Hematopoietic multipotent progenitor cell treated with erythropoietin and hydrocortisone succinate and interleukin-3 and kit ligand, for 8 days (in vitro differentiated cells): ENCODE measurements around the gene ENOSF1.
"Not testable (repeated sequence)": the region's sequence is repeated elsewhere in the genome, so short reads cannot be mapped to it uniquely, and the experiment has no call there.

ENCODE experiments used
- DNase-seq: peaks from one replicate; pipeline ENCODE4 v3.0.0-alpha.2; 2015

Gene ENOSF1, protein sequence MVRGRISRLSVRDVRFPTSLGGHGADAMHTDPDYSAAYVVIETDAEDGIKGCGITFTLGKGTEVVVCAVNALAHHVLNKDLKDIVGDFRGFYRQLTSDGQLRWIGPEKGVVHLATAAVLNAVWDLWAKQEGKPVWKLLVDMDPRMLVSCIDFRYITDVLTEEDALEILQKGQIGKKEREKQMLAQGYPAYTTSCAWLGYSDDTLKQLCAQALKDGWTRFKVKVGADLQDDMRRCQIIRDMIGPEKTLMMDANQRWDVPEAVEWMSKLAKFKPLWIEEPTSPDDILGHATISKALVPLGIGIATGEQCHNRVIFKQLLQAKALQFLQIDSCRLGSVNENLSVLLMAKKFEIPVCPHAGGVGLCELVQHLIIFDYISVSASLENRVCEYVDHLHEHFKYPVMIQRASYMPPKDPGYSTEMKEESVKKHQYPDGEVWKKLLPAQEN

GRCh38 chr18:712401-713134 lies at the start of gene ENOSF1:
ENOSF1 (minus strand) TSS chr18:712630; CDS start chr18:712587, 43 bp downstream.
- peak; percentile 89 for DNase-seq

GRCh38 chr18:759864-760263 lies 47.4 kb upstream of the ENOSF1 start:
- DNase-seq, result not testable (repeated sequence)

- peak; percentile 92 for DNase-seq
These were observed 43.1 kb upstream of the ENOSF1 start for GRCh38 chr18:755506-755905.

DNA sequence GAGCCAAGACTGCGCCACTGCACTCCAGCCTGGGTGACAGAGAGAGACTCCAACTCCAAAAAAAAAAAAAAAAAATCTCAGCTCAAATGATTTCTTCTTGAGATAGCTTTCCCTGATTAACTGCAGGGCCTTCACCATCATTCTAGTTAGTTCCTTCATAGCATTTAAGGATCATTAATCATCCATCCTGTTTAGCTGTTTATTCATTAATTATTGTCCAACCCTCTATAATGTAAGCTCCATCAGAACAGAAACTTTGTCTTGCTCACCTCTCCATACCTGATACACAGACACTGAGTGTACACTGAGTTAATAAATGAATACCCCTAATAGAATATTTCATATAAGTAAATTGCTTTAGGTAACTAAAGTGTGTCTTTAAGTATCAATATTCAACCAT lies 42.2 kb upstream of the ENOSF1 start:
- DNase-seq, result no peak

DNA sequence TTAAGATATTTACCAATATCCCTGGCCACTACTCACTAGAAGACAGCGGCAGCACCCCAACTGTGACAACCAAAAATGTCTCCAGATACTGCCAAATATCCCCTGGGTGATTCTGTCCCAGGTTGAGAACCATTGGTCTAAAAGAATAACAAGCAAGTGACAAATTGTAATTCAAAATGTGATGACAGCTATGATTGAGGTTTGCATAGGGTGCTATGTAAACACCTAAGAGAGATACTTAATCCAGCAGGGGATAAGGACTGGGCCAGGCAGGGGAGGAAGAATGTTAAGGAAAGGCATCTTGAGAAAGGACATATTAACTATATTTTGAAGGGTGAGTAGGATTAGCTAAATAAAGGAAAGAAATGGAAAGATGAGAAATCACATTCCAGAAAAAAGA lies 38.0 kb upstream of the ENOSF1 start:
- no peak for DNase-seq

- DNase-seq, result no peak
These were observed 32.6 kb upstream of the ENOSF1 start for GRCh38 chr18:744832-745597.

GRCh38 chr18:741931-742512 lies 29.6 kb upstream of the ENOSF1 start:
- peak; percentile 74 for DNase-seq

DNA sequence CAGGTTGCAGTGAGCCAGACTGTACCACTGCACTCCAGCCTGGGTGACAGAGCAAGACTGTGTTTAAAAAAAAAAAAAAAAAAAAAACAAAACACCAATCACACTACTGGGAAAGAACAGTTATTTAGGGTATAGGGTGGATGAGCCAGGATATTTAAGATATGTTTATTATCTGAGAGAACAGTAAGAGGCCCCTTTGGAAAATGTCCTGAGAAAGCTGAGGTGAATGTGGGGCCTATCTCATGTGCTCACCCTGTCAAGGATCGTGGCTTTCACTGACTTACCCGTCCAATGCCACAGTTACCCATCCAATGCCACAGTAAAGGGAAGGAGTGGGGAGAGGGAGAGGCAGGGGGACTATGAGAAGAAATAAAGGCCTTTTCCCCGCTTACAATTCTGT lies 19.9 kb upstream of the ENOSF1 start:
- DNase-seq, result peak; percentile 85

GRCh38 chr18:731185-731584 lies 18.8 kb upstream of the ENOSF1 start:
- DNase-seq, result peak; percentile 93

DNA sequence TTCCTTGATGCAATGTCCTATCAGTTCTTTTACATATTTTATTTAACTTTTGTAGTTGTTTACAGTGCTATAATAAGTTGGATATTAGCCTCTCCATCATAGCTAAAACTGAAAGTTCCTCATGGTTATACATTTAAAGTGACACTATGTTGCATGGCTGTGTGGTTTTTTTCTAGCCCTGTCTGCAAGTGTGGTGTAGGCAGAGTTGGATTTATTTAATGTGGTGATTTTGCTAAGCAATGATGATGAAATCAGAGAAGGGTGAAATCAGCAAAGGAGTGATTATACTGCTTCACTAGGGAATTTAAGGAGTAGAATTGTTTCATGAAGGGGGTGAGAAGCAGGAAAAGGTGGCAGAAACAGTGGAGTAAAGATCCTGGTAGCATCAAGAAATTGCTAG lies 18.3 kb upstream of the ENOSF1 start:
- no peak for DNase-seq

DNA sequence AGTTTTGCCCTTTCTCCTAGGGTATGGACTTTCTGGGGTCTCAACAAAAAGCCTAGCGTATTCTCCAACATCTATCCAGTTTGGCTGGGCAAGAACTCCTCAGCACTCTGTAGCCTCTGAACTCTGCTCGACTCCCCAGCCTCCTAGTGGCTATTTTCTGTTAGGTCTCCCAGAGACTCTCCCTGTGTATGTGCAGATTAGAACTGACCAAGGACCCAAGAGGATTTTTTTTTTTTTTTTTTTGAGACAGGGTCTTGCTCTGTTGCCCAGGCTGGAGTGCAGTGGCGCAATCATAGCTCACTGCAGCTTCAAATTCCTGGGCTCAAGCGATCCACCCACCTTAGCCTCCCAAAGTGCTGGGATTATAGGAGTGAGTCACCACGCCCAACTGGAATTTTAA lies 17.7 kb upstream of the ENOSF1 start:
- peak; percentile 63 for DNase-seq

- no peak for DNase-seq
These were observed 13.2 kb upstream of the ENOSF1 start for GRCh38 chr18:725646-726045.

DNA sequence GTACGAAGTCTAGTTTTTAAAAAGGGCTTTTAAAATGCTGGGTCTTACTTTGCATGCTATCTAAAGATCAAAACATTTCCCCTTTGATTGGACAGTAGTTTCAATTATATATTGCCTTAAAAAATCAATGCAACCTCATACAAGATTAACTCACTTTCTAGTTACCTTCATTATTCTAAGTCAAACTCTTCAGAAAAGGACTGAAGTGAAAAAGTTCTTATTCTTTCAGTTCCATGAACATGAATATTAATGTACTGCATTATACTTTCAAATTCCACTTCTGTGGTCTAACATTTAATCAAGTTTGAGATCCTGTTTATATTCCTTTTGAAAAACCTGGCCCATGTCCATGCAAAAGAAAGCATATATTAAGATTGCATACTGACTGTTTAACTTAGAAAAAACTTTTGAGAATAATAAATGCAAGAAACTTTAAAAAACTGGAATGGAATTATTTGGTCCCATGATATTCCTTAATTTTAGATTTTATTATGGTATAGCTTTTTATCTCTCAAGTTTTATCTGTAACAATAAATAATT lies 11.2 kb upstream of the ENOSF1 start:
- DNase-seq, result no peak

DNA sequence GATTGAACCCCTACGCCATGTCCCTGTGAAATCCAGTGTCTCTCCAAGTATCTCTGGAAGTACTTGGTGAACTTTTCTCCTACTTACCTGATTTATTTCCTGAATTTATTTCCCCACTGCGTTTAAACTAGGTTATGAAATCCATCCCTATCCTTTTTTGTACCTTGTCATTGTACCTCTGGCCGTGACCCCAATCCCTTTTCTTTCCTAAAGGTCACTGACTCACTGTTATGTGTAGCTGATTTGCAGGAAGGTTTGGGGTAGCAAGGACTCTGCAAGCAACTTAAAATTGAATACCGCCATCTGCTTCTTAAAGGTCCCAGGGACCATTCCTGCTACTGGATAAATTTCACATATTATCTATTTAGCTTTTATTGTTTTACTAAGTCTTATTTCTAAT lies 4.6 kb upstream of the ENOSF1 start:
- no peak for DNase-seq

- no peak for DNase-seq
These were observed 3.2 kb upstream of the ENOSF1 start for GRCh38 chr18:715626-716025.

DNA sequence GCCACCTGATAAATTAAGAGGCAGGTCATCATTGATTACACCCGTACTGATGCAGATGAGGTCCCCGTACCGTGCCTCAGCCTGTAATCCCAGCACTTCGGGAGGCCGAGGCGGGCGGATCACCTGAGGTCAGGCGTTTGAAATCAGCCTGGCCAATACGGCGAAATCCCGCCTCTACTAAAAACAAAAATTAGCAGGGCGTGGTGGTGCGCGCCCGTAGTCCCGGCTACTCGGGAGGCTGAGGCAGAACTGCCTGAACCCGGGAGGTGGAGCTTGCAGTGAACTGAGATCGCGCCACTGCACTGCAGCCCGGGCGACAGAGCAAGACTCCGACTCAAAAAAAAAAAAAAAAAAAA lies 683 bp upstream of the ENOSF1 start:
- no peak for DNase-seq

DNA sequence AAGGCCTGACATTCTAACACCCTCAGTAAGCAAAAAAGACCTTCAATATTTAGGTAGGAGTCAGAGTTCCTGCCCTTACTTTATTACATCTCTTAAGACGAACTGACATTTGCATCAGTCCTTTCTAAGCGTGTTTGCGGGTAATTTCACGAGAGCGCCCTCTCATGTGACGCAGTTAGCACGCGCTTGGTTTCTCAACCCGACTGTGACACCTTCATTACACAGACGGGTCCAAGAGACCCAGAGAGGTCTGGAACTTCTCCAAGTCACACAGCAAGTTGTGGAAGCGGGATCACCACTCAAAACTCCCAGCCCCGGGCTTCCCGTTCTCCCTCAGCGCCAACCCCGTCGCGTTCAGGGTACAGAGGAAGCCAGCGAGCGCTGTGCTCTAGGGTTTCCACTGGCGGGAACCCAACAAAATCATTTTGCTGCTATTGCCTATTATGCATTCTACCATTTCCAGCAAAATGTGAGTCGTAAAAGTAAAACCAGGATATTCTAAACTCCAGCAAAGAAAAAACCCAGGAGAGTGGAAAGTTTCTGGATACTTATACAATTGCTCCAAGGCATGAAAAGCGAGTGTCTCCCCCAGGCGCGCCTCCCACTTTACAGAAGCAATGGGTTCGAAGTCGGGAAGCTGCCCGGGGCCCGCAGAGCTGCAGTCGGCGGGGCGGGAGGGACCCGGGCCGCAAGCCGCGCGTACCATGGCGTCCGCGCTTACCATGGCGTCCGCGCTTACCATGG lies 601 bp downstream of the ENOSF1 start:
- peak; percentile 91 for DNase-seq

DNA sequence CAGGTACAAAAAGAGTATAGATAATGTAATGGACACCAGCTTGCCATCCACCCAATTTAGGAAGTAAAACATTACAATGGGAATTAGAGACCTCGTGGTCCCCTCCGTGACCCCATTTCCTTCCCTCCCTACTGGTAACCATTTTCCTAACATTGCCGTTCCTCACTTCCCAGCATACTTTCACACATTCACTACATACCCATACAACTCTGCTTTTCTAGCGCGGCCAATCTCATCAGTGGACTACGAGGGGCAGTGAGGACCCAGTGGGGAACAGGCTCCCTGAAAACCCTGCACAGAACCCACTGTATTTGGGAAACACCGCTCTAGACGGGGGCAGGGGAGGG lies 1.1 kb downstream of the ENOSF1 start:
- DNase-seq, result no peak

DNA sequence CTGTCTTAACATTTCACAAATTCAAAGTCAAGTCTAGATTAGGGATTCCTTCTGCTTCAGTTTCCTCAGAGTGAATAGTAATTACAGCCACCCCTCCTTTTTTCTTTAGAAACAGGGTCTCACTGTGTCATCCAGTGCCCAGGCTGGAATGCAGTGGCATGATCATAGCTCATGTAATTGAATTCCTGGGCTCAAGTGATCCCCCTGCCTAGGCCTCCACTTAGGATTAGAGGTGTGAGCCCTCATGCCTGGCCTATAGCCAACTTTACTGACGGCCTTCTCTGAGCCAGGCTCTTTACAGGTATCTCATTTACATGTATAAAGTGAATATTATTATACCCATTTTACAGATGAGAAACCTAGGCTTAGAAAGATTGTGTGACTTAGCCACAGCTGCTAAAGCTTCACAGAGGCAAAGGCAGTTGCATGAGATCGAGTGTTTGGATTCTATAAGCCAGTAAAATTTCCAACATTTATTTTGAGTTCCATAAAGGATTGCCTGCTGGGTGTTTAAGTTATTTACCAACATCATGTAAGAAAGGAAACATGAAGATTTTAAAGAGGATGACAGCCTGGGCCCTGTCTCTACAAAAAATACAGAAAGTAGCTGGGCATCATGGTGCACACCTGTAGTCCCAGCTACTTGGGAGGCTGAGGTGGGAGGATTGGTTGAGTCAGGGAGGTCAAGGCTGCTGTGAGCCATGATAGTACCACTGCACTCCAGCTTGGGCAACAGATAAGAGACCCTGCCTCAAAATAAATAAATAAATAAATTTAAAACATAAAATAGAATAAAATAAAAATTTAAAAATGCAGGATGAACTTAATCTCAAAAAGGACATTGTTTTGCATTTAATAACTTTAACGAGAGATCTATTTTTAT lies 1.8 kb downstream of the ENOSF1 start:
- DNase-seq, result peak; percentile 45

- no peak for DNase-seq
These were observed 2.7 kb downstream of the ENOSF1 start for GRCh38 chr18:709771-710170.

- no peak for DNase-seq
These were observed 4.3 kb downstream of the ENOSF1 start for GRCh38 chr18:708096-708495.
